HG03066 (cell line): ENCODE measurements around the gene THAP7.

Source experiments
- ATAC-seq: cut with Tn5 transposase; IDR thresholded peaks from one replicate; pipeline ENCODE4 v1.9.1; 2021; ENCODE audit warnings: low read depth; ENCODE audit not compliant: unreplicated experiment

The THAP7 gene

DNA sequence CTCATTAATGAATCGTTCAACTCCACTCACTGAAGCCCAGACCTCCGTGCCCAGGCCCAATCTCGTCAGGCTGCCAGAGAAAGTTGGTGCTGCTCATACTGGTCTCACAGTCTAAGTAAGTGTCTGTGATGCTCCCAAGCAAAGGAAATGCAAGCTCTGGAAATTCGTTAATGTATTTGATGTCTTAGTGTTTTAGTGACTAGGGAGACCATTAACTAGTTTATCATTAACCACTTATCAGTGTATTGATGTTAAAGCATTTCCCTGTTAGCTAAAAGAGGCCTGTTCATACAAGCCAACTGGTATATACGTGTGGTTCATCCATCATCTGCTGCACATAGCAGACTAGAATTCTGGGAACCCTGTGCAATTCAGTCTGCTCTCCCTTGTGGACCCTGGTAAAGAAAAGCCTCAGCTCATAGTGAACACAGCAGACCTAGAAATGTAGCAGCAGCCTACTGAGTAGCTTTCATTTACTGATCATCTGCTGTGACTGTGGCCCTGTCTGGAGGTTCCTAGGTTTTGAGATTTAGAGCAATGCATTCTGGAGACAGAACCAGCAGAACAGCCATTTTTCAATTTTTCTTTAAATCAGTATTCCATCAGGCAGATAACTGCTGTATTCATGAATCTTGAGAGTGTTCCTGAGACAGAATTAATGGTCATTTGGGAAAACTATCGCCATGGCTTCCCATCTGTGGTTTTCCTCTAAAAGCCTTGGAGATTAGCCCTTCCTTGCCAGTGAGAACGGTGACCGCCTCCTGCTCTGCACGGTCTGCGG is 50.6 kb downstream of the THAP7 start:
- no peak for ATAC-seq

- no peak for ATAC-seq
Observed at GRCh38 chr22:20949698-20950183, 52.2 kb downstream of the THAP7 start.
